Endothelial cell of umbilical vein (primary cell): Measurements from ENCODE around the gene LRCH1. TPM values are rescaled to one million over a fixed set of nuclear protein-coding genes. Genes with fewer than 3 reads are reported as not detected.
A peak's percentile ranks its signal among the peaks of the same experiment; 100 is the strongest.

Source experiments
- BruUV-seq: library from RNA; stranded (reverse); fragments of 400-500 nt; replicated peaks from 2 replicates; lab custom pipeline; 2021; lab: Mats Ljungman, UMichigan
- CTCF ChIA-PET: fragments of 300-600, 350-600 bp; sonication (Branson Sonifier 250); formaldehyde crosslinking; loops from one replicate; lab custom pipeline; 2021; ENCODE audit warnings: antibody characterized with exemption, inconsistent platforms; lab: Charles Lee
- POLR2A ChIA-PET: fragments of 300-600, 350-600 bp; sonication (Branson Sonifier 250); formaldehyde crosslinking; loops from one replicate; lab custom pipeline; 2021; ENCODE audit warnings: antibody characterized with exemption, inconsistent platforms; lab: Charles Lee
- DNase-seq: peaks from one replicate; pipeline ENCODE4 v3.0.0-alpha.2; 2011; ENCODE audit warnings: low read depth, low spot score
- FAIRE-seq: peaks from 2 replicates; lab custom pipeline; 2011; peaks lifted over from hg19 to GRCh38; lab: Jason Lieb, UNC
- H2AFZ ChIP-seq: 2 replicates; pipeline ENCODE4 v1.6.0; 2012; ENCODE audit warnings: low read depth, low read length, control low read depth, inconsistent platforms
- H3K27ac ChIP-seq: 2 replicates; pipeline ENCODE4 v1.5.1; 2011; ENCODE audit warnings: low read depth, mild to moderate bottlenecking, control low read depth, low read length, moderate library complexity; ENCODE audit not compliant: insufficient read depth
- H3K27me3 ChIP-seq, 2 experiments: 2 replicates each; pipeline versions ENCODE4 v1.6.0 to v1.6.1; 2011; ENCODE audit warnings: low read length in 2 of 2, mixed read lengths in 1 of 2; ENCODE audit not compliant: control insufficient read depth in 2 of 2, insufficient read depth in 2 of 2
- H3K36me3 ChIP-seq, 2 experiments: 2 replicates in 1 of 2; 3 replicates in 1 of 2; pipeline ENCODE4 v1.5.1; 2011; ENCODE audit warnings: low read length in 2 of 2, mild to moderate bottlenecking in 1 of 2, moderate library complexity in 1 of 2; ENCODE audit not compliant: control insufficient read depth in 2 of 2, insufficient read depth in 2 of 2; ENCODE audit errors: extremely low read depth in 1 of 2
- H3K4me1 ChIP-seq: 3 replicates; pipeline ENCODE4 v1.5.1; 2011; ENCODE audit warnings: mild to moderate bottlenecking, low read length; ENCODE audit not compliant: control insufficient read depth, insufficient read depth; ENCODE audit errors: extremely low read depth
- H3K4me2 ChIP-seq: 2 replicates; pipeline ENCODE4 v1.6.1; 2011; ENCODE audit warnings: low read length, control low read depth, mixed read lengths; ENCODE audit not compliant: insufficient read depth
- H3K4me3 ChIP-seq, 3 experiments: fragments of 200-600 bp in 1 of 3; sonication (generic), shearing (Covaris generic) in 1 of 3; replicated peaks in 1 of 3; 2 replicates each; pipeline ENCODE4 v1.5.1; 2011 to 2016; ENCODE audit warnings: control low read depth in 3 of 3, low read length in 3 of 3, mild to moderate bottlenecking in 2 of 3, inconsistent platforms in 1 of 3, low read depth in 1 of 3, moderate library complexity in 1 of 3; ENCODE audit not compliant: insufficient read depth in 1 of 3
- H3K79me2 ChIP-seq: 2 replicates; pipeline ENCODE4 v1.6.0; 2012; ENCODE audit warnings: low read length, inconsistent platforms; ENCODE audit not compliant: control insufficient read depth, insufficient read depth
- H3K9ac ChIP-seq: replicated peaks from 2 replicates; pipeline ENCODE3; 2011; ENCODE audit warnings: low read length, control low read depth; ENCODE audit not compliant: insufficient read depth; ENCODE audit errors: extremely low read depth
- H3K9me1 ChIP-seq: replicated peaks from 3 replicates; pipeline ENCODE4 v1.6.0; 2011; ENCODE audit warnings: mild to moderate bottlenecking, low read length; ENCODE audit not compliant: control insufficient read depth, insufficient read depth; ENCODE audit errors: extremely low read depth
- H3K9me3 ChIP-seq: replicated peaks from 2 replicates; pipeline ENCODE4 v1.5.1; 2012; ENCODE audit warnings: low read length, inconsistent platforms; ENCODE audit not compliant: control insufficient read depth, insufficient read depth
- H4K20me1 ChIP-seq: replicated peaks from 2 replicates; pipeline ENCODE3; 2011; ENCODE audit warnings: mild to moderate bottlenecking, low read length; ENCODE audit not compliant: control insufficient read depth, insufficient read depth; ENCODE audit errors: extremely low read depth
- EZH2 ChIP-seq: IDR thresholded peaks from 2 replicates; pipeline ENCODE4 v1.6.1; 2012; ENCODE audit warnings: borderline replicate concordance, low read depth, mild to moderate bottlenecking, moderate library complexity, low read length, inconsistent platforms; ENCODE audit not compliant: severe bottlenecking
- FOS ChIP-seq: IDR thresholded peaks from 2 replicates; pipeline ENCODE4 v1.6.1; 2011; ENCODE audit warnings: mild to moderate bottlenecking, low read length, moderate library complexity, borderline replicate concordance; ENCODE audit not compliant: insufficient read depth
- GATA2 ChIP-seq: IDR thresholded peaks from 2 replicates; pipeline ENCODE4 v1.7.0; 2011; ENCODE audit warnings: low read depth, mild to moderate bottlenecking, moderate library complexity, mixed read lengths, low read length; ENCODE audit not compliant: insufficient read length, insufficient read depth
- JUN ChIP-seq: IDR thresholded peaks from 2 replicates; pipeline ENCODE4 v1.6.1; 2011; ENCODE audit warnings: borderline replicate concordance, low read depth; ENCODE audit not compliant: insufficient read length, insufficient read depth
- MYC ChIP-seq: IDR thresholded peaks from one replicate; pipeline ENCODE4 v1.6.1; 2011; ENCODE audit warnings: mild to moderate bottlenecking, low read depth, low read length
- POLR2A ChIP-seq: IDR thresholded peaks from 2 replicates; pipeline ENCODE4 v1.6.1; 2012; ENCODE audit warnings: low read depth, mild to moderate bottlenecking, control low read depth, low read length
- POLR2AphosphoS5 ChIP-seq: IDR thresholded peaks from 2 replicates; pipeline ENCODE4 v1.6.1; 2012; ENCODE audit warnings: low read depth, mild to moderate bottlenecking, control low read depth, low read length, moderate library complexity; ENCODE audit not compliant: insufficient read depth
- dilution Hi-C: fragments of 300-500 bp; cut with MboI; formaldehyde crosslinking; loops from one replicate; pipeline ENCODE4 v1.15.0; 2019; ENCODE audit warnings: low sequenced_read_pairs; ENCODE audit not compliant: extremely low pct_ligation_motif_present
- intact Hi-C: fragments of 100-400 bp; cut with micrococcal nuclease; formaldehyde crosslinking; loops from one replicate; pipeline ENCODE4 v1.10.0; 2022
- polyA plus RNA-seq, 4 experiments: library from polyadenylated mRNA; depleted of rRNA in 3 of 4; stranded (reverse) in 3 of 4; unstranded in 1 of 4; fragments of >200 nt; gene quantifications; 2 replicates each; pipeline versions ENCODE4 v1.2.1 to v1.2.3, GENCODE V29; 2011 to 2012; ENCODE audit warnings: missing spikeins in 1 of 4
- total RNA-seq: library from RNA; stranded (reverse); gene quantifications from 2 replicates; pipeline ENCODE4 v1.2.3, GENCODE V29; 2021
- TF ChIP-seq, protein P1 (sequence below): IDR thresholded peaks from 2 replicates; pipeline ENCODE4 v1.6.1; 2011; ENCODE audit not compliant: insufficient read depth, insufficient read length
- TF ChIP-seq, protein P2 (sequence below), 2 donors: IDR thresholded peaks; 1 replicate in 1 of 2; 2 replicates in 1 of 2; pipeline ENCODE4 v1.5.1; 2011; ENCODE audit warnings: low read length in 2 of 2, mild to moderate bottlenecking in 2 of 2, moderate library complexity in 2 of 2, control low read depth in 1 of 2, inconsistent platforms in 1 of 2, low read depth in 1 of 2; ENCODE audit not compliant: insufficient read depth in 1 of 2; ENCODE audit errors: extremely low read depth in 1 of 2

Gene LRCH1
- total and polyA plus RNA-seq, 2 donors (not counting 3 experiments of a cell fraction or from before 2014, with no cell fraction given): 5.4 to 16.5 TPM

DNA sequence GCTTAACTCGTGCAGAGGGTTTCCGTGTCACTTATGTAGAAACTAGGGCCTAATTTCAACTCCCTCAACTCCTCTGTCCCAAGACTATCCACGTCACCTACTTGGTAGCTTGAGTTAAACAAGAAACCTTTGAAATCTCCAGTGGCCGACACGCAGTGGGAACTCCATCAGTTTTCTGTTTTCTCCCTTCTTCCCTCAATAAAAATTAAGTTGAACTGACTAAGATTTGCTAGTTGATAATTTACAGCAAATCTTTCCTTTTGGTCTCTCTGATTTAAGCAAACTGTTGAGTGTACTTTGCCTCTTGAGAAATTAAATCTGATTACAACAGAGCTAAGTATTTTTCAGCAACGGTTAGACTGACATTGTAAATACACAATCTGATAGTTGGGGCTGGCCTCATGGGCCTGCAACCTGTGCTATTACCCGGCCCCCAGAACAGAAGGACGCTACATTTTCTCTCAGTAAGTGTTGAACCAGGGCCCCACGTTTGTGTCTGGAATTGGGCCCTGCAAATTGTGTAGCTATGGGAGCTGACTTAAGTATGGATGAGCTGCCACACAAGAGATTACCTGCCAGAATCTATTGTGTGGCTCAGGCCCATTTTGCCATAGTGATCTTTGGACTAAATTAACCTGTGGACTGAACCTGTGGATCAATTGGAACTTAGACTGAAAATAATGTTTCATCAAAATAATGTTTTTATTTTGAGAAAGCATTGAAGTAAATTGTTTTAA lies 244.7 kb downstream of the LRCH1 start:
- ChIA-PET CTCF (no interaction called here), POLR2A (no interaction called here)
- no peak for FAIRE-seq
- no TSS peak for BruUV-seq
- Histone ChIP-seq H3K9me3 (no peaks in the 10 kb centered on the region), H4K20me1 (no peaks in the 10 kb centered on the region), H3K4me1 (peaks cover 9% of the 10 kb centered on the region), H3K27me3 (peaks cover 2 to 9% of the 10 kb centered on the region in 2 experiments), H3K79me2 (peaks cover 24% of the 10 kb centered on the region), H3K4me2 (peak overlapping the region; percentile 73), H3K27ac (no peak overlapping the region), H3K9me1 (no peaks in the 10 kb centered on the region), H3K36me3 (no peaks in the 10 kb centered on the region), H2AFZ (peak overlapping the region; percentile 84), H3K4me3 (peak overlapping the region in 2 of 3 experiments; percentile 81 to 89), H3K9ac (peak overlapping the region; percentile 93)
- dilution Hi-C loops (no loop called here), intact Hi-C loops (loop anchor here (2.0 kb wide), 1 partner anchor 243 kb away; no protein-coding TSS in a partner anchor)
- TF ChIP-seq POLR2A (no peak), JUN (no peak), EZH2 (no peak), MYC (no peak), GATA2 (no peak), FOS (no peak), POLR2AphosphoS5 (no peak)
- TF ChIP-seq, protein P1, sequence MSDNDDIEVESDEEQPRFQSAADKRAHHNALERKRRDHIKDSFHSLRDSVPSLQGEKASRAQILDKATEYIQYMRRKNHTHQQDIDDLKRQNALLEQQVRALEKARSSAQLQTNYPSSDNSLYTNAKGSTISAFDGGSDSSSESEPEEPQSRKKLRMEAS: no peak
- TF ChIP-seq, protein P2, sequence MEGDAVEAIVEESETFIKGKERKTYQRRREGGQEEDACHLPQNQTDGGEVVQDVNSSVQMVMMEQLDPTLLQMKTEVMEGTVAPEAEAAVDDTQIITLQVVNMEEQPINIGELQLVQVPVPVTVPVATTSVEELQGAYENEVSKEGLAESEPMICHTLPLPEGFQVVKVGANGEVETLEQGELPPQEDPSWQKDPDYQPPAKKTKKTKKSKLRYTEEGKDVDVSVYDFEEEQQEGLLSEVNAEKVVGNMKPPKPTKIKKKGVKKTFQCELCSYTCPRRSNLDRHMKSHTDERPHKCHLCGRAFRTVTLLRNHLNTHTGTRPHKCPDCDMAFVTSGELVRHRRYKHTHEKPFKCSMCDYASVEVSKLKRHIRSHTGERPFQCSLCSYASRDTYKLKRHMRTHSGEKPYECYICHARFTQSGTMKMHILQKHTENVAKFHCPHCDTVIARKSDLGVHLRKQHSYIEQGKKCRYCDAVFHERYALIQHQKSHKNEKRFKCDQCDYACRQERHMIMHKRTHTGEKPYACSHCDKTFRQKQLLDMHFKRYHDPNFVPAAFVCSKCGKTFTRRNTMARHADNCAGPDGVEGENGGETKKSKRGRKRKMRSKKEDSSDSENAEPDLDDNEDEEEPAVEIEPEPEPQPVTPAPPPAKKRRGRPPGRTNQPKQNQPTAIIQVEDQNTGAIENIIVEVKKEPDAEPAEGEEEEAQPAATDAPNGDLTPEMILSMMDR (IDR thresholded peaks at IDR 0.05; ENCODE audit: extremely low read depth in 1 of 2, insufficient read depth in 1 of 2, low read depth in 1 of 2, low read length in 2 of 2): no peak
- no peak for DNase-seq
